ENCODE measurements around the gene SF3B2.

The SF3B2 gene

DNA sequence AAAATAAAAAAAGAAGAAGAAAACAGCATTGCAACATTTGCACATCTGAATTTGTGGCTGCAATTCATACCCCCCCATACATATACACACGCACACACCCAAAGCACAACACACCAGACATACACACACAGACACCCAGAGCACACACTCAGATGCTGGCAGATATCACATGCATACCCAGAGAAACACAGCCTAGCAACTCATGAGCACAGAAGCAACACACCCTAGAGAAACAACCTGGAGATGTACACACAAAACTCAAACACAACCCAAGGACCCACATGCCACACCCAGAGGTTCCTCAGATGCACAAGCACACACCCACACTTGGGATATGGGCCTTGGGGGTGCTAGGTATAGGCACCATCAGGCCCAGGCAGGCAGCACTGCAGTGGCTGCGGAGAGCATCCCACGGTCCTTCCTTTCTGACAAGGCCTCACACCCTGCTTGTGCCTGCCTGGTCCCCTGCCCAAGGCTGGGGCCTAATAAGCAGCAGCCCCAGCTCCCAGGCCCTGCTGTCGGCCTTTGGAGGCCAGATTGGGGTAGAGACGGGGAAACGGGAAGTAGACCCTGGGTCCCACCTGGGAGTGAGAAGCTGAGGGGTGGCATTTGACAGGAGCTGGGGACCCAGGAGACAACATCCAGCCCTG is 37.2 kb upstream of the SF3B2 start:
- no peak for TF ChIP-seq SIN3A (IDR thresholded peaks at IDR 0.05; ENCODE audit: borderline replicate concordance, insufficient read depth, low read length)
- TF ChIP-seq, protein P1, sequence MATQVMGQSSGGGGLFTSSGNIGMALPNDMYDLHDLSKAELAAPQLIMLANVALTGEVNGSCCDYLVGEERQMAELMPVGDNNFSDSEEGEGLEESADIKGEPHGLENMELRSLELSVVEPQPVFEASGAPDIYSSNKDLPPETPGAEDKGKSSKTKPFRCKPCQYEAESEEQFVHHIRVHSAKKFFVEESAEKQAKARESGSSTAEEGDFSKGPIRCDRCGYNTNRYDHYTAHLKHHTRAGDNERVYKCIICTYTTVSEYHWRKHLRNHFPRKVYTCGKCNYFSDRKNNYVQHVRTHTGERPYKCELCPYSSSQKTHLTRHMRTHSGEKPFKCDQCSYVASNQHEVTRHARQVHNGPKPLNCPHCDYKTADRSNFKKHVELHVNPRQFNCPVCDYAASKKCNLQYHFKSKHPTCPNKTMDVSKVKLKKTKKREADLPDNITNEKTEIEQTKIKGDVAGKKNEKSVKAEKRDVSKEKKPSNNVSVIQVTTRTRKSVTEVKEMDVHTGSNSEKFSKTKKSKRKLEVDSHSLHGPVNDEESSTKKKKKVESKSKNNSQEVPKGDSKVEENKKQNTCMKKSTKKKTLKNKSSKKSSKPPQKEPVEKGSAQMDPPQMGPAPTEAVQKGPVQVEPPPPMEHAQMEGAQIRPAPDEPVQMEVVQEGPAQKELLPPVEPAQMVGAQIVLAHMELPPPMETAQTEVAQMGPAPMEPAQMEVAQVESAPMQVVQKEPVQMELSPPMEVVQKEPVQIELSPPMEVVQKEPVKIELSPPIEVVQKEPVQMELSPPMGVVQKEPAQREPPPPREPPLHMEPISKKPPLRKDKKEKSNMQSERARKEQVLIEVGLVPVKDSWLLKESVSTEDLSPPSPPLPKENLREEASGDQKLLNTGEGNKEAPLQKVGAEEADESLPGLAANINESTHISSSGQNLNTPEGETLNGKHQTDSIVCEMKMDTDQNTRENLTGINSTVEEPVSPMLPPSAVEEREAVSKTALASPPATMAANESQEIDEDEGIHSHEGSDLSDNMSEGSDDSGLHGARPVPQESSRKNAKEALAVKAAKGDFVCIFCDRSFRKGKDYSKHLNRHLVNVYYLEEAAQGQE (IDR thresholded peaks at IDR 0.05; ENCODE audit: insufficient read depth in 1 of 2, low read depth in 2 of 2, low read length in 2 of 2) = no peak
- no peak for TF ChIP-seq TAF1 (IDR thresholded peaks at IDR 0.05; ENCODE audit: borderline replicate concordance, insufficient read depth, low read length)
- TF ChIP-seq FOXP2 (optimal IDR thresholded peaks at IDR 0.05; ENCODE audit: borderline replicate concordance, extremely low read depth, extremely low read length, insufficient read depth) = no peak

DNA sequence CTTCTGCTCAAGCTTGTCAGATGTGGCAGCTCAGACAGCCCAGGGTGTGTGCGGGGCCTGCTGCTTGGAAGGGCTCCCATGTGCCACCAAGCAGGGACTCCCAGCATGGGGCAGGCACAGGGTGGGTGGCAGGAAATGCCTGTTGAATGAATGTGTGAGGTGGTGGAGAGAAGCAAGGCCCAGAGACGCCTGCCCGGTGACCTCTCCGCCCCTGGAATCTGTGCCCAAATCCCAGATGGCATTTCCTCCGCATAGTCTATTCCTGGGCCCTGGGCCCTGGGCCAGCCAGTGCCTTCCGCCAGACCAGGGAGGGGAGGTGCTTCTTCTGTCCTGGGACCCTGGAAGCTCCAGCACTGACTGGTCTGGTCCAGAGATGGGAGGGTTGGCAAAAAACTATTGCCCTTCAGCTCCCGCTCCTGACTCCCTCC is 36.7 kb upstream of the SF3B2 start:
- TF ChIP-seq TAF1 (IDR thresholded peaks at IDR 0.05; ENCODE audit: borderline replicate concordance, insufficient read depth, low read length) (no peak), FOXP2 (optimal IDR thresholded peaks at IDR 0.05; ENCODE audit: borderline replicate concordance, extremely low read depth, extremely low read length, insufficient read depth) (no peak), SIN3A (IDR thresholded peaks at IDR 0.05; ENCODE audit: borderline replicate concordance, insufficient read depth, low read length) (no peak)
- TF ChIP-seq, protein P1 (IDR thresholded peaks at IDR 0.05; ENCODE audit: insufficient read depth in 1 of 2, low read depth in 2 of 2, low read length in 2 of 2) = no peak

DNA sequence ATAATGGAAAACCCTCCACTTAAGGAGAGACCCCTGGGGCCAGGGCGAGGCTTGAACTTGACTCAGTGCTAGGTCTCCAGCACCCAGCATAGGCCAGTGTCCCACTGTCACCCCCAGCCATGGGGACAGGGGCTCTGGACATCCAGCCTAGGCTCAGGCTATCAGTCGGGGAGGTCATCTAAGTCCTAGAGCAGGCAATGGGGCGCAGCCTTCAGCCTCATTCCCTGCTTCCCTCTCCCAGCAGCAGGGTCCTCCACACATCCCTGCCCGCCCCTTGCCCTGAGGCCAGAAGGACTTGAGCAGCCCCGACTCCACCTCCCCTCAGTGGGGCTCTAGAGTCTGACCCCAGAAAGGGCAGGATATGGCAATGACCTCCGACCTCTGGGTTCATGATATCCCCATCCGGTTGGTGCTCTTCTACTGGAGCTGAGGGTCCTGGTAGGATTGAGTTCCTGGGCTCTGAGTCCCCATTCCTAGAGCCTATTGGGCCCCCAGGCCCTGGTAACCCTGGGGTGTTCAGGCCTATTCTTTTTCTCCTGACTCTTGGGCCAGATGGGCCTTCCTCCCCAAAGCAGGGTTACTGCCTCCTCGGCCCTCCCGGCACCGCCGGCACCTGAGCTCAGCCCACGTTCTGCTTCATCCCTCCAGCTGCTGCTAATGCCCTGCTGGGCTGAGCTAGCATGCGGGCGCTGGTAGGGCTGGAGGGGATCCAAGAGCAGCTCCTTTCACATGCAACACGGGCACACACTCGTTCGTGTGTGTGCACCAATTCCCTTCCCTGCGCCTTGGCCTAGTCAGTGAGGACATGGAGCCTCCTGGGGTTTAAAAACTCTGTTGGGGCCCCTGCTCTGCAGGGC is 36.0 kb upstream of the SF3B2 start:
- no peak for TF ChIP-seq SIN3A (IDR thresholded peaks at IDR 0.05; ENCODE audit: borderline replicate concordance, insufficient read depth, low read length)

DNA sequence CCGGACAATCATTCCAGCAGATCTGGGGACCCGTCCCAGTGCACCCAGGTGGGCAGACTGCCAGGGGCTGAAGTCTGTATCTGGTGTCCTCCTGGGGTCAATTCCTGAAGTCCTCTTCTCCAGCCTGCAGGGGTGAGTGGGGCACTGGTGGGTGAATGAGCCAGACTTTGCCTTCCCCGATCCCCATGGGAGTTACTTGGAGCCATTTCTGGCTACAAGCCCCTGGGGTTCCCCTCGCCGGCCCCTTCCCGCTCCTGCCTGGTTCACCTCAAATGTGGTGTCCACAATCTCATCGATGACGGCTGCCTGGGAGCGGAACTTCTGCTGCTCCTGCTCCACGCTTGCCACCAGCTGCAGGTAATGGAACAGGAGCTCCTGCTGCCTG is 35.4 kb upstream of the SF3B2 start:
- TF ChIP-seq POLR2AphosphoS5 (IDR thresholded peaks at IDR 0.05; ENCODE audit: low read depth, low read length) (no peak), FOXP2 (optimal IDR thresholded peaks at IDR 0.05; ENCODE audit: borderline replicate concordance, extremely low read depth, extremely low read length, insufficient read depth) (no peak), SIN3A (IDR thresholded peaks at IDR 0.05; ENCODE audit: borderline replicate concordance, insufficient read depth, low read length) (no peak), TAF1 (IDR thresholded peaks at IDR 0.05; ENCODE audit: borderline replicate concordance, insufficient read depth, low read length) (no peak)
- TF ChIP-seq, protein P1 (IDR thresholded peaks at IDR 0.05; ENCODE audit: insufficient read depth in 1 of 2, low read depth in 2 of 2, low read length in 2 of 2) = no peak

DNA sequence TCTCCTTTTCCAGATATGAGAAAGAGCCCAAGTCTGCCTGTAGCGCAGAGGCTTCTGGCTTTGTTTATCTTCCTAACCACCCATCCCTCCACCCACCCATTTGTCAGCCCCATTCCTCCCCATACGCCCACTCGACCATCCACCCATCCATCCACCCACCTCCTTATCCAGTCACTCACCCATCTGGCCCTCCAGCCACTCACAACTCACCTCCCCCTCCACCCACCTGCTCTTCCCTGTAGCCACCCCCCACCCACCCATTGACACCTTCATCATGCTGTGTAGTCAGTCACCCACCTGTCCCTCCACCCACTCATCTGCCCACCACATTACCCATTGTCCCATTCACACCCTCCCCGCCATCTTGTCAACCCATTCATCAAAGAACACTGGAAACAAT is 34.8 kb upstream of the SF3B2 start:
- TF ChIP-seq SIN3A (IDR thresholded peaks at IDR 0.05; ENCODE audit: borderline replicate concordance, insufficient read depth, low read length) (no peak), POLR2AphosphoS5 (IDR thresholded peaks at IDR 0.05; ENCODE audit: low read depth, low read length) (no peak)

DNA sequence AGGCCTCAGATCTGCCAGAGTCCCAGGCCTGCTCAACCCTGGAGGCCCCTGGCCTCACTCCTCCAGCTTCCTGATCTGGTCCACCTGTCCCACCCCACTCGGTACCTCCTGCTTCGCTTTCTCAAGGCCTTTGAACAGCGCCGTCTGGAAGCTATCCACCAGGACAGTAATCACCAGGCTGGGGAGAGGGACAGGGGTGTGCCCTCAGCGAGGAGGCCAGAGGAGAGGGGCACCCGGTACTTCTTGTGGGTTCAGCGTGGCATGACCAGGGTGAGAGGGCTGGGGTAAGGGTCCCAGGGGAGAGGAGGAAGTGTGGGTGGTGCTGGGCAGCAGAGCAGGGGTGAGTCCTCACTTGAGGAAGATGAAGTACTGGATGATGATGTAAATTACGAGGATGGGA is 32.0 kb upstream of the SF3B2 start:
- TF ChIP-seq POLR2AphosphoS5 (IDR thresholded peaks at IDR 0.05; ENCODE audit: low read depth, low read length) = no peak
- TF ChIP-seq SIN3A (IDR thresholded peaks at IDR 0.05; ENCODE audit: borderline replicate concordance, insufficient read depth, low read length) = no peak

Measured in PFSK-1 (cell line).